Suprapubic skin (tissue), 4 donors: ENCODE data around the gene MMD. TPM values are rescaled to one million over a fixed set of nuclear protein-coding genes. Genes with fewer than 3 reads are reported as not detected.

ENCODE experiments used
- DNase-seq, 2 donors: peaks; one replicate each; pipeline ENCODE4 v3.0.0-alpha.2; 2019; ENCODE audit warnings: low spot score in 2 of 2
- H3K27ac ChIP-seq: fragments of 200-600 bp; sonication (generic); one replicate; pipeline ENCODE4 v1.5.1; 2019
- H3K27me3 ChIP-seq: fragments of 200-600 bp; sonication (generic); one replicate; pipeline ENCODE4 v1.5.1; 2019
- H3K36me3 ChIP-seq: fragments of 200-600 bp; sonication (generic); one replicate; pipeline ENCODE4 v1.5.1; 2019
- H3K4me1 ChIP-seq: fragments of 200-600 bp; sonication (generic); one replicate; pipeline ENCODE4 v1.5.1; 2019
- H3K4me3 ChIP-seq: fragments of 200-600 bp; sonication (generic); one replicate; pipeline ENCODE4 v1.5.1; 2019; ENCODE audit warnings: mild to moderate bottlenecking
- H3K9me3 ChIP-seq: fragments of 200-600 bp; sonication (generic); one replicate; pipeline ENCODE4 v1.5.1; 2019
- CTCF ChIP-seq, 2 donors: fragments of 200-600 bp in 1 of 2; fragments of 450-650 bp in 1 of 2; sonication (generic) in 1 of 2; IDR thresholded peaks; one replicate each; pipeline ENCODE4 v1.5.1; 2016 to 2019; ENCODE audit warnings: antibody characterized with exemption in 2 of 2, mild to moderate bottlenecking in 1 of 2, moderate library complexity in 1 of 2
- EP300 ChIP-seq: sonication (generic); formaldehyde crosslinking; IDR thresholded peaks from one replicate; pipeline ENCODE4 v1.6.1; 2017; ENCODE audit warnings: antibody characterized with exemption
- POLR2A ChIP-seq, 2 donors: fragments of 450-650 bp; IDR thresholded peaks; one replicate each; pipeline ENCODE4 v1.6.1; 2017; ENCODE audit warnings: antibody characterized with exemption in 2 of 2, mild to moderate bottlenecking in 2 of 2, moderate library complexity in 2 of 2
- POLR2AphosphoS5 ChIP-seq, 3 donors: sonication (generic); formaldehyde crosslinking; IDR thresholded peaks; one replicate each; pipeline ENCODE4 v1.6.1; 2017; ENCODE audit warnings: antibody characterized with exemption in 3 of 3
- WGBS: methylation state at CpG from one replicate; pipeline ENCODE4 v1.1.5; 2018; 5-methylcytosine and 5-hydroxymethylcytosine counted together
- total RNA-seq, 4 donors: library from RNA; depleted of rRNA; stranded (reverse); fragments of >200 nt; gene quantifications; one replicate each; pipeline ENCODE4 v1.1.0, GENCODE V29; 2016

Gene MMD
- total RNA-seq, 4 donors from 2014 or later = 7.8 to 14.1 (median 9.4) TPM

GRCh38 chr17:55420776-55421178 is 858 bp downstream of the MMD start:
- H3K27ac ChIP-seq = peak overlapping the region; percentile 80
- H3K27me3 ChIP-seq = peaks cover 5% of the 10 kb centered on the region
- WGBS = 0% methylated on average over 17 of the region's 21 CpGs
- peak overlapping the region; percentile 98 for H3K4me3 ChIP-seq
- H3K4me1 ChIP-seq = peaks cover 22% of the 10 kb centered on the region
- no peak for TF ChIP-seq POLR2AphosphoS5 (IDR thresholded peaks at IDR 0.05)
- TF ChIP-seq EP300 = no peak
- no peak for TF ChIP-seq CTCF (IDR thresholded peaks at IDR 0.05)
- no peak for TF ChIP-seq POLR2A (IDR thresholded peaks at IDR 0.05)
- H3K9me3 ChIP-seq = no peaks in the 10 kb centered on the region
- peak; percentile 83 to 87 for DNase-seq
- no peaks in the 10 kb centered on the region for H3K36me3 ChIP-seq

GRCh38 chr17:55420067-55420775 is 1.4 kb downstream of the MMD start:
- H3K4me3 ChIP-seq = peak overlapping the region; percentile 98
- TF ChIP-seq POLR2A (IDR thresholded peaks at IDR 0.05) (no peak), CTCF (IDR thresholded peaks at IDR 0.05) (no peak), POLR2AphosphoS5 (IDR thresholded peaks at IDR 0.05) (no peak), EP300 (no peak)
- no peaks in the 10 kb centered on the region for H3K9me3 ChIP-seq
- DNase-seq = no peak
- peaks cover under 1% of the 10 kb centered on the region for H3K27me3 ChIP-seq
- H3K4me1 ChIP-seq = peaks cover 22% of the 10 kb centered on the region
- H3K27ac ChIP-seq = peak overlapping the region; percentile 80
- no peaks in the 10 kb centered on the region for H3K36me3 ChIP-seq
- 43% methylated on average over 6 of the region's 6 CpGs for WGBS

DNA sequence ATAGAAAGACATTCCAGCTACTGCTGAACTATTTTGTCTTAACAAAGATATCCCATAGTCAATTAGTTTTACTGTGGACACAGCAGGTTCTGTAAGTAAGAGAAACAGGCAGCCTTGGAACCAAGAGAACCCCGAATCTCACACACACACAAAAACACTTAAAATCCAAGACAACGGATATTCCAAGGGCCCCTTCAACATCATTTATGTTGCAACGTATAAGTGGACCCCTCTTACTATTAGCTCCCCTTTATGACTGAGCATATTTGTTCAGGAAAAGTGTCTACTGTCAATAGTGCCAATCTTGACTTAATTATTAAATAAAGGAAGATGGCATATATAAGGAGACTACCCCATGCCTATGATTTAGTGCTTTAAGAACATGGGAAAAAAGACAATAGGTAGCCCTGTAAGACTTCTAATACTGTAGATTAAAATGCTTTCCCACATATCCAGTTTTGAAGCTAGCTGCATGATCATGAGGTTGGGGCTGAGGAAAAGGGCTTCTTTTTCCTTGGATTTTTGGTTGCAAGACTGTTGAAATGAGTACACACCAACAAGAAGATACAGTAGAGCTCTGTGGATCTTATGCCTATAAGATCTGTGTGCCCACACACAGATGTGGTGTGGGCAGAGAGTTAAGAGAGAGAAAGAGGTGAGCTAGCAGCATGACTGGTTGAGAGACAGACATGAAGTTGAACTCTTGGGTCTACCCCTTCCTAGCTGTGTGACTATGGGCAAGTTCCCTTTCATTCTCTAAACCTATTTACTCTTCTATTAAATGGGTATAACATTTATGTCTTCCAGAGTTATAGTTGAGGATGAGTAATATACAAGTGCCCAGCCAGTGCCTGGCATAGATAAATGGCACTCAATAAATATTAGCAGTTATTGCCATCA is 3.0 kb downstream of the MMD start:
- Histone ChIP-seq H3K4me1 (peaks cover 22% of the 10 kb centered on the region), H3K9me3 (no peaks in the 10 kb centered on the region), H3K36me3 (peaks cover 4% of the 10 kb centered on the region), H3K27ac (no peak overlapping the region), H3K27me3 (no peaks in the 10 kb centered on the region), H3K4me3 (no peak overlapping the region)
- WGBS = 98% methylated on average over 3 of the region's 3 CpGs
- DNase-seq = no peak
- TF ChIP-seq CTCF (IDR thresholded peaks at IDR 0.05) = no peak
- no peak for TF ChIP-seq EP300
- no peak for TF ChIP-seq POLR2A (IDR thresholded peaks at IDR 0.05)

DNA sequence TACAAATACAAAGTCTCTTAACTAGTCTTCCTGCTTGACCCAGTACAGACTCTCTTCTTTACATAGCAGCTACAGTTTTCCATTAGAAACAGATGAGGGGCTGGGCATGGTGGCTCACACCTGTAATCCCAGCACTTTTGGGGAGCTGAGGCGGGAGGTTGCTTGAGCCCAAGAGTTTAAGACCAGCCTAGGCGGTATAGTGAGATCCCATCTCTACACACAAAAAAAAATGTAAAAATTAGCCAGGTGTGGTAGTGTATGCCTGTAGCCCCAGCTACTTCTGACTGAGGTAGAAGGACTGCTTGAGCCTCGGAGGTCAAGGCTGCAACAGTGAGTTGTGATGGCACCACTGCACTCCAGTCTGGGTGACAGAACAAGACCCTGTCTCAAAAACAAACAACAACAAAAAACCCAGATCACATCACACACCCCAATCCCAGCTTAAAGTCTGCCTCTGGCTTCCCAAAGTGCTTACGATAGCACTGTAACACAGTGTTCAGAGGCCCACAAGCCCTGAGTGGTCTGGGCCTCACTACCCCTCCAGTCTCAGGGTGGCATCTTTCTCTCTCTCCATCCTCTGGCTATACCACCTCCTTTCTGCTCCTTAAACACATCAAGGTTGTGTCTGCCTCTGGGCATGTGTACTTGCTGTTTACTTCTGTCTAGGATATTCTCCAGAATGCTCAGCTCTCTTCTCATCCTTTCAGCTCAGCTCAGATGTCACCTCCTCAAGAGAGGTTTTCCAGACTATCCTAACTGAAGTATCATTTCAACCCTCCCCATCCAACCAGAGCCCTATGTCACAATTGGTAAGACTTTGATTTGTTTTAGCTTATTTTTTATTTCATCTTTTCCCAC is 4.0 kb downstream of the MMD start:
- no peak overlapping the region for H3K27ac ChIP-seq
- DNase-seq = no peak
- H3K36me3 ChIP-seq = peaks cover 4% of the 10 kb centered on the region
- TF ChIP-seq POLR2AphosphoS5 (IDR thresholded peaks at IDR 0.05) (no peak), POLR2A (IDR thresholded peaks at IDR 0.05) (no peak), CTCF (IDR thresholded peaks at IDR 0.05) (no peak), EP300 (no peak)
- H3K9me3 ChIP-seq = no peaks in the 10 kb centered on the region
- no peaks in the 10 kb centered on the region for H3K27me3 ChIP-seq
- H3K4me3 ChIP-seq = no peak overlapping the region
- H3K4me1 ChIP-seq = peaks cover 22% of the 10 kb centered on the region
- 97% methylated on average over 4 of the region's 4 CpGs for WGBS
